Hepatocyte (in vitro differentiated cells): ENCODE results near the gene KLK15. TPM values are rescaled to one million over a fixed set of nuclear protein-coding genes. Genes with fewer than 3 reads are reported as not detected.
"Not testable (repeated sequence)": the region's sequence is repeated elsewhere in the genome, so short reads cannot be mapped to it uniquely, and the experiment has no call there.

ENCODE experiments used
- DNase-seq: peaks from one replicate; pipeline ENCODE4 v3.0.0-alpha.2; 2016; ENCODE audit warnings: low spot score
- H2AFZ ChIP-seq: fragments of 200-600 bp; sonication (generic); 2 replicates; pipeline ENCODE4 v1.6.0; 2016; ENCODE audit warnings: antibody characterized with exemption, mild to moderate bottlenecking
- H3K27ac ChIP-seq: fragments of 200-600 bp; sonication (generic); 2 replicates; pipeline ENCODE4 v1.5.1; 2016; ENCODE audit warnings: mild to moderate bottlenecking
- H3K27me3 ChIP-seq: fragments of 200-600 bp; sonication (generic); 2 replicates; pipeline ENCODE4 v1.6.1; 2016
- H3K36me3 ChIP-seq: fragments of 200-600 bp; sonication (generic); replicated peaks from 2 replicates; pipeline ENCODE4 v1.5.1; 2016; ENCODE audit warnings: low read depth; ENCODE audit not compliant: insufficient read depth
- H3K4me1 ChIP-seq: fragments of 200-600 bp; sonication (generic); 2 replicates; pipeline ENCODE4 v1.5.1; 2016; ENCODE audit warnings: mild to moderate bottlenecking, moderate library complexity; ENCODE audit not compliant: insufficient read depth
- H3K4me2 ChIP-seq: fragments of 200-600 bp; sonication (generic); 2 replicates; pipeline ENCODE4 v1.6.0; 2016
- H3K4me3 ChIP-seq: fragments of 200-600 bp; sonication (generic); 2 replicates; pipeline ENCODE4 v1.5.1; 2016; ENCODE audit warnings: mild to moderate bottlenecking
- H3K79me2 ChIP-seq: fragments of 200-600 bp; sonication (generic); 2 replicates; pipeline ENCODE4 v1.6.0; 2017; ENCODE audit warnings: mild to moderate bottlenecking
- H3K9me2 ChIP-seq: fragments of 200-600 bp; sonication (generic); replicated peaks from 2 replicates; pipeline ENCODE4 v1.6.0; 2017; ENCODE audit warnings: mild to moderate bottlenecking; ENCODE audit not compliant: insufficient read depth
- H3K9me3 ChIP-seq: fragments of 200-600 bp; sonication (generic); 2 replicates; pipeline ENCODE4 v1.5.1; 2016; ENCODE audit warnings: low read depth, mild to moderate bottlenecking
- H4K20me1 ChIP-seq: fragments of 200-600 bp; sonication (generic); 2 replicates; pipeline ENCODE4 v1.6.0; 2016; ENCODE audit warnings: mild to moderate bottlenecking; ENCODE audit not compliant: insufficient read depth, poor library complexity, severe bottlenecking
- EZH2 ChIP-seq: fragments of 200-600 bp; sonication (generic); IDR thresholded peaks from 2 replicates; pipeline ENCODE4 v1.6.1; 2016; ENCODE audit warnings: antibody characterized with exemption, mild to moderate bottlenecking, borderline replicate concordance
- EZH2phosphoT487 ChIP-seq: fragments of 200-600 bp; sonication (generic); IDR thresholded peaks from one replicate; pipeline ENCODE4 v1.6.1; 2018; ENCODE audit warnings: antibody characterized with exemption, mild to moderate bottlenecking, low read depth, moderate library complexity; ENCODE audit not compliant: unreplicated experiment, severe bottlenecking
- WGBS: methylation state at CpG from one replicate; pipeline ENCODE4 v1.1.6; 2016; ENCODE audit warnings: low lambda C conversion rate; ENCODE audit errors: missing lambda C conversion rate; 5-methylcytosine and 5-hydroxymethylcytosine counted together
- polyA plus RNA-seq: library from polyadenylated mRNA; unstranded; fragments of >200 nt; fragmentation: Nextera tagmentation; extraction: Ambion mirVana; gene quantifications from 2 replicates; pipeline ENCODE4 v1.2.1, GENCODE V29; 2016
- total RNA-seq: library from RNA; depleted of rRNA; stranded (reverse); fragments of >200 nt; gene quantifications from 2 replicates; pipeline ENCODE4 v1.2.3, GENCODE V29; 2014
- TF ChIP-seq, protein P1 (sequence below): fragments of 200-600 bp; sonication (generic); IDR thresholded peaks from 2 replicates; pipeline ENCODE4 v1.5.1; 2016; ENCODE audit warnings: antibody characterized with exemption, mild to moderate bottlenecking; ENCODE audit not compliant: poor library complexity

KLK15 gene
- total and polyA plus RNA-seq, 2 experiments from 2014 or later = not detected

- H3K36me3 ChIP-seq = no peaks in the 10 kb centered on the region
- H3K79me2 ChIP-seq = no peaks in the 10 kb centered on the region
- no peaks in the 10 kb centered on the region for H3K9me2 ChIP-seq
- no peaks in the 10 kb centered on the region for H3K9me3 ChIP-seq
- H2AFZ ChIP-seq = no peak overlapping the region
- no peak for TF ChIP-seq EZH2phosphoT487
- TF ChIP-seq, protein P1, sequence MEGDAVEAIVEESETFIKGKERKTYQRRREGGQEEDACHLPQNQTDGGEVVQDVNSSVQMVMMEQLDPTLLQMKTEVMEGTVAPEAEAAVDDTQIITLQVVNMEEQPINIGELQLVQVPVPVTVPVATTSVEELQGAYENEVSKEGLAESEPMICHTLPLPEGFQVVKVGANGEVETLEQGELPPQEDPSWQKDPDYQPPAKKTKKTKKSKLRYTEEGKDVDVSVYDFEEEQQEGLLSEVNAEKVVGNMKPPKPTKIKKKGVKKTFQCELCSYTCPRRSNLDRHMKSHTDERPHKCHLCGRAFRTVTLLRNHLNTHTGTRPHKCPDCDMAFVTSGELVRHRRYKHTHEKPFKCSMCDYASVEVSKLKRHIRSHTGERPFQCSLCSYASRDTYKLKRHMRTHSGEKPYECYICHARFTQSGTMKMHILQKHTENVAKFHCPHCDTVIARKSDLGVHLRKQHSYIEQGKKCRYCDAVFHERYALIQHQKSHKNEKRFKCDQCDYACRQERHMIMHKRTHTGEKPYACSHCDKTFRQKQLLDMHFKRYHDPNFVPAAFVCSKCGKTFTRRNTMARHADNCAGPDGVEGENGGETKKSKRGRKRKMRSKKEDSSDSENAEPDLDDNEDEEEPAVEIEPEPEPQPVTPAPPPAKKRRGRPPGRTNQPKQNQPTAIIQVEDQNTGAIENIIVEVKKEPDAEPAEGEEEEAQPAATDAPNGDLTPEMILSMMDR = no peak
- no peak for TF ChIP-seq EZH2
- H4K20me1 ChIP-seq = no peaks in the 10 kb centered on the region
- peaks cover 22% of the 10 kb centered on the region for H3K27me3 ChIP-seq
- no peak overlapping the region for H3K4me2 ChIP-seq
- no peak overlapping the region for H3K27ac ChIP-seq
- H3K4me1 ChIP-seq = no peaks in the 10 kb centered on the region
- DNase-seq = no peak
- H3K4me3 ChIP-seq = no peak overlapping the region
- WGBS = 94% methylated on average over 3 of the region's 3 CpGs
Observed at GRCh38 chr19:50784710-50785109, 48.7 kb downstream of the KLK15 start.

DNA sequence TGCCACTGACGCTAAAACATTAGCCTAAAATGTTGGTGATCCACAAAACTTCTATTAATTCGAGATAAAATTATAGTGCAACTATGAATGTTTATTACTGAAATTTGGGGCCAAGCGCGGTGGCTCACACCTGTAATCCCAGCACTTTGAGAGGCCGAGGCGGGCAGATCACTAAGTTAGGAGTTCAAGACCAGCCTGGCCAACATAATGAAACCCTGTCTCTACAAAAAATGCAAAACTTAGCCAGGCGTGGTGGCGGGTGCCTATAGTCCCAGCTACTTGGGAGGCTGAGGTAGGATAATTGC lies 49.6 kb downstream of the KLK15 start:
- not testable (repeated sequence) for DNase-seq, H3K36me3 ChIP-seq, H3K79me2 ChIP-seq, H3K4me1 ChIP-seq, H3K9me2 ChIP-seq, H3K9me3 ChIP-seq, H4K20me1 ChIP-seq, H2AFZ ChIP-seq, H3K4me3 ChIP-seq, H3K4me2 ChIP-seq, H3K27ac ChIP-seq
- H3K27me3 ChIP-seq = peaks cover 31% of the 10 kb centered on the region
- WGBS = 44% methylated on average over 8 of the region's 8 CpGs

- no peaks in the 10 kb centered on the region for H3K36me3 ChIP-seq
- DNase-seq = no peak
- no peaks in the 10 kb centered on the region for H3K9me2 ChIP-seq
- no peak overlapping the region for H3K27ac ChIP-seq
- peaks cover 50% of the 10 kb centered on the region for H3K27me3 ChIP-seq
- no peak for TF ChIP-seq EZH2
- TF ChIP-seq, protein P1 = no peak
- TF ChIP-seq EZH2phosphoT487 = no peak
- no peak overlapping the region for H2AFZ ChIP-seq
- no peaks in the 10 kb centered on the region for H4K20me1 ChIP-seq
- no peaks in the 10 kb centered on the region for H3K9me3 ChIP-seq
- no peaks in the 10 kb centered on the region for H3K4me1 ChIP-seq
- H3K79me2 ChIP-seq = no peaks in the 10 kb centered on the region
- 67% methylated on average over 16 of the region's 16 CpGs for WGBS
- H3K4me2 ChIP-seq = no peak overlapping the region
- H3K4me3 ChIP-seq = no peak overlapping the region
Observed at GRCh38 chr19:50780753-50781435, 52.5 kb downstream of the KLK15 start.

GRCh38 chr19:50779504-50780457 lies 53.6 kb downstream of the KLK15 start:
- no peaks in the 10 kb centered on the region for H3K9me2 ChIP-seq

More at GRCh38 chr19:50779504-50780457, 53.6 kb downstream of the KLK15 start:
- Histone ChIP-seq H3K4me1 (no peaks in the 10 kb centered on the region), H3K79me2 (no peaks in the 10 kb centered on the region), H3K27me3 (peaks cover 55% of the 10 kb centered on the region), H3K27ac (no peak overlapping the region), H3K9me3 (no peaks in the 10 kb centered on the region), H2AFZ (no peak overlapping the region), H3K4me3 (no peak overlapping the region), H3K4me2 (no peak overlapping the region), H4K20me1 (no peaks in the 10 kb centered on the region), H3K36me3 (no peaks in the 10 kb centered on the region)
- no peak for DNase-seq
- TF ChIP-seq, protein P1 = no peak
- TF ChIP-seq EZH2phosphoT487 = no peak
- TF ChIP-seq EZH2 = no peak
- 51% methylated on average over 23 of the region's 25 CpGs for WGBS
